ENCODE measurements around the gene OGT.
A peak's percentile ranks its signal among the peaks of the same experiment; 100 is the strongest.
"Not testable (repeated sequence)": the region's sequence is repeated elsewhere in the genome, so short reads cannot be mapped to it uniquely, and the experiment has no call there.

Gene OGT

DNA sequence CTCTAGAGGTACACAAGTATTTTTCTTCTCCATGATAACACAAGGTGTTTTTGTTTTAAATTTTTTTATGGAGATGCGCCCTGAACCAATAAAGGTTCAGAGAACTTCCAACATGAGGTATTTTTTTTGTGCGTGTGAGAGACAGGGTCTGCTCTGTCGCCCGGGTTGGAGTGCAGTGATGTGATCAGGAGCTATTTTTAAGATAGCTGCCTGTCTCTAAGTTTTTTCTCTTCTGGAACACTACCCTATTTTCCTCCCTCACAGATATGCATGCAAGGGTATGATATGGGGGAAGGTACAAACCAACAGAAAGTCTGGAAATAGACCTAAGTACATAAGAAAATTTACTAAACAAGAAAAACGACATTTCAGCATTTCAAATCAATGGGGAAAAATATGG lies 48.3 kb downstream of the OGT start:
- H3K36me3 ChIP-seq (ENCODE audit: insufficient read depth, low read length) = no peaks in the 10 kb centered on the region
- H3K27ac ChIP-seq (ENCODE audit: low read depth, low read length) = no peak overlapping the region
- no peak overlapping the region for H3K4me3 ChIP-seq (ENCODE audit: low read depth, low read length)
- no peaks in the 10 kb centered on the region for H3K4me1 ChIP-seq (ENCODE audit: control insufficient read depth, insufficient read depth, low read length, unreplicated experiment)
- no peaks in the 10 kb centered on the region for H3K27me3 ChIP-seq (ENCODE audit: insufficient read depth, low read length)
- H3K79me2 ChIP-seq (ENCODE audit: control insufficient read depth, insufficient read depth, low read length, unreplicated experiment) = no peaks in the 10 kb centered on the region
- H2AFZ ChIP-seq (ENCODE audit: low read length, unreplicated experiment) = no peak overlapping the region

DNA sequence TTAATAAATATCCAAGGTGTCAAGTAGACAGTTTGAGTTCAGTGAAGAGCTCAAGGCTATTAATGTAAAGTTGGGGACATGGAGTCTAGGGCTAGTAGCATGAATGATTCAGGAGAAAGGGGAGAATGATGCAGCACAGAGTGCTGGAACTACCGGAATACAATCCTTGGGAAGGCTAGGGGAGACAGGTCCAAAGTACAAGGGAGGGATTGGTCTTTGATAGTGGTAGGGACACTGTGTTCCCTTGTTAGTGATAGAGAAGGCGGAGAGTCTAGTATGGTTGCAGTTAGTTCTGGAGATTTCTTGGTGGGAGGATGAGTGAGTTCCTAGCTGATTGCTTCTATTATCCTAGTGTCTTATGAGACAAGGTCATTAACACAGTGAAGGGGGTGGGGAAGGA lies 54.0 kb downstream of the OGT start:
- Histone ChIP-seq H3K27me3 (ENCODE audit: insufficient read depth, low read length) (no peaks in the 10 kb centered on the region), H3K4me1 (ENCODE audit: control insufficient read depth, insufficient read depth, low read length, unreplicated experiment) (no peaks in the 10 kb centered on the region), H3K36me3 (ENCODE audit: insufficient read depth, low read length) (no peaks in the 10 kb centered on the region), H2AFZ (ENCODE audit: low read length, unreplicated experiment) (no peak overlapping the region), H3K27ac (ENCODE audit: low read depth, low read length) (no peak overlapping the region), H3K4me3 (ENCODE audit: low read depth, low read length) (no peak overlapping the region), H3K79me2 (ENCODE audit: control insufficient read depth, insufficient read depth, low read length, unreplicated experiment) (no peaks in the 10 kb centered on the region)

DNA sequence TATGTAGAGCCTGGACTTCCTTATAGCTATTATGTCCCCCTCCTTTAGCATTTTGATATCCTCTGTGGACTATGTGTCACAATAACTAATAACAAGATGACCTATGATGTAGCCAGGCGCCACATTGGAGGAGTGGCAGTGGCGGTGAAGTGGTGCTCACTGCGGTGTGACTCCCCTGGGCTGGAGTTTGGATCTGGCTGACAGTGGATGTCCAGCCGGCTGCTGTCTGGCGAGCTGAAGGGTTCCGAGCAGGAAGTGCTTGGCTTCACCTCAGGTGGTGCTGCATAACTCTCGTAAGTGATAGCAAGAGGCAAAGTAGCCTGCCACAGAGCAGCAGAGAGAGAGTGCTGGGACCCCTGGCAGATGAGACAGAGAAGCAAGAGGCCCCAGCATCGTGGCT lies 60.3 kb downstream of the OGT start:
- H2AFZ ChIP-seq (ENCODE audit: low read length, unreplicated experiment); H3K27ac ChIP-seq (ENCODE audit: low read depth, low read length); H3K79me2 ChIP-seq (ENCODE audit: control insufficient read depth, insufficient read depth, low read length, unreplicated experiment); H3K4me1 ChIP-seq (ENCODE audit: control insufficient read depth, insufficient read depth, low read length, unreplicated experiment); H3K4me3 ChIP-seq (ENCODE audit: low read depth, low read length); H3K36me3 ChIP-seq (ENCODE audit: insufficient read depth, low read length); H3K27me3 ChIP-seq (ENCODE audit: insufficient read depth, low read length): not testable (repeated sequence)

DNA sequence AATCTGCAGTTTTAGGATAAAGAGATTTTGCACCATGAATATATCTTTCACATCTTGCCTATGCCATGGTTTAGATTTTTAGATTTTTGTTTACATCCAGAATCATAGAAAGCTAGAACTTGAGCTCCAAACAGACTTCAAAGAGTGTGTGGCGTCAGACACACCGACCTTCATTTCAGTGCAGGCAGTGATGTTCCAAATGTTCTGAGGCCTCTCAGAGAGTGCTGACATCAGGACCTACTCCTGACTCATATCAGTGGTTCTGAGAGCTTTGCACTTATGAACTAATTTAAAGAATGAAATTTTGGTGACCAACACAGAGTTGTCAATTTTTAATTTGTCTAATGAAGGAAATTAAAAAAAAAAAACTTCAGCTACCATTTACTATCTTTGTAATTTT lies 67.1 kb downstream of the OGT start:
- Histone ChIP-seq H3K27me3 (ENCODE audit: insufficient read depth, low read length) (no peaks in the 10 kb centered on the region), H3K36me3 (ENCODE audit: insufficient read depth, low read length) (peaks cover 5% of the 10 kb centered on the region; the same call in 1 of the 2 replicates), H3K79me2 (ENCODE audit: control insufficient read depth, insufficient read depth, low read length, unreplicated experiment) (no peaks in the 10 kb centered on the region), H3K4me3 (ENCODE audit: low read depth, low read length) (no peak overlapping the region), H3K4me1 (ENCODE audit: control insufficient read depth, insufficient read depth, low read length, unreplicated experiment) (no peaks in the 10 kb centered on the region), H3K27ac (ENCODE audit: low read depth, low read length) (no peak overlapping the region), H2AFZ (ENCODE audit: low read length, unreplicated experiment) (no peak overlapping the region)

DNA sequence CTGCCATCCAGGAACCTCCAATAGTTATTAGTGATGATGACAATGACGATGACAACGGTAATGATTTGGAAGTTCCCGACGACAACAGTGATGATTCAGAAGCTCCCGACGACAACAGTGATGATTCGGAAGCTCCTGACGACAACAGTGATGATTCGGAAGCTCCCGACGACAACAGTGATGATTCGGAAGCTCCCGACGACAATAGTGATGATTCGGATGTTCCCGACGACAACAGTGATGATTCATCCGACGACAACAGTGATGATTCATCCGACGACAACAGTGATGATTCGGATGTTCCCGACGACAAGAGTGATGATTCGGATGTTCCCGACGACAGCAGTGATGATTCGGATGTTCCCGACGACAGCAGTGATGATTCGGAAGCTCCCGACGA lies 70.7 kb downstream of the OGT start:
- Histone ChIP-seq H3K79me2 (ENCODE audit: control insufficient read depth, insufficient read depth, low read length, unreplicated experiment) (no peaks in the 10 kb centered on the region), H3K4me1 (ENCODE audit: control insufficient read depth, insufficient read depth, low read length, unreplicated experiment) (no peaks in the 10 kb centered on the region), H3K27ac (ENCODE audit: low read depth, low read length) (peak overlapping the region; percentile 73), H2AFZ (ENCODE audit: low read length, unreplicated experiment) (no peak overlapping the region), H3K4me3 (ENCODE audit: low read depth, low read length) (no peak overlapping the region), H3K36me3 (ENCODE audit: insufficient read depth, low read length) (peaks cover 5% of the 10 kb centered on the region; the same call in 1 of the 2 replicates), H3K27me3 (ENCODE audit: insufficient read depth, low read length) (no peaks in the 10 kb centered on the region)

DNA sequence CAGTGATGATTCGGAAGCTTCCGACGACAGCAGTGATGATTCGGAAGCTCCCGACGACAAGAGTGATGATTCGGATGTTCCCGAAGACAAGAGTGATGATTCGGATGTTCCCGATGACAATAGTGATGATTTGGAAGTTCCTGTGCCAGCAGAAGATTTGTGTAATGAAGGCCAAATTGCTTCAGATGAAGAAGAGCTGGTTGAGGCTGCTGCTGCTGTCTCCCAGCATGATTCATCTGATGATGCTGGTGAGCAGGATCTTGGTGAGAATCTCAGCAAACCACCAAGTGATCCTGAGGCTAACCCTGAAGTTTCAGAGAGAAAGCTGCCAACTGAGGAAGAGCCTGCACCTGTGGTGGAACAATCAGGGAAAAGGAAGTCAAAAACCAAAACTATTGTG lies 71.2 kb downstream of the OGT start:
- no peaks in the 10 kb centered on the region for H3K79me2 ChIP-seq (ENCODE audit: control insufficient read depth, insufficient read depth, low read length, unreplicated experiment)
- H3K36me3 ChIP-seq (ENCODE audit: insufficient read depth, low read length) = peaks cover 5% of the 10 kb centered on the region; the same call in 1 of the 2 replicates
- no peak overlapping the region for H2AFZ ChIP-seq (ENCODE audit: low read length, unreplicated experiment)
- H3K4me3 ChIP-seq (ENCODE audit: low read depth, low read length) = no peak overlapping the region
- H3K27me3 ChIP-seq (ENCODE audit: insufficient read depth, low read length) = no peaks in the 10 kb centered on the region
- H3K4me1 ChIP-seq (ENCODE audit: control insufficient read depth, insufficient read depth, low read length, unreplicated experiment) = no peaks in the 10 kb centered on the region
- H3K27ac ChIP-seq (ENCODE audit: low read depth, low read length) = peak overlapping the region; percentile 49; the same call in 1 of the 2 replicates

DNA sequence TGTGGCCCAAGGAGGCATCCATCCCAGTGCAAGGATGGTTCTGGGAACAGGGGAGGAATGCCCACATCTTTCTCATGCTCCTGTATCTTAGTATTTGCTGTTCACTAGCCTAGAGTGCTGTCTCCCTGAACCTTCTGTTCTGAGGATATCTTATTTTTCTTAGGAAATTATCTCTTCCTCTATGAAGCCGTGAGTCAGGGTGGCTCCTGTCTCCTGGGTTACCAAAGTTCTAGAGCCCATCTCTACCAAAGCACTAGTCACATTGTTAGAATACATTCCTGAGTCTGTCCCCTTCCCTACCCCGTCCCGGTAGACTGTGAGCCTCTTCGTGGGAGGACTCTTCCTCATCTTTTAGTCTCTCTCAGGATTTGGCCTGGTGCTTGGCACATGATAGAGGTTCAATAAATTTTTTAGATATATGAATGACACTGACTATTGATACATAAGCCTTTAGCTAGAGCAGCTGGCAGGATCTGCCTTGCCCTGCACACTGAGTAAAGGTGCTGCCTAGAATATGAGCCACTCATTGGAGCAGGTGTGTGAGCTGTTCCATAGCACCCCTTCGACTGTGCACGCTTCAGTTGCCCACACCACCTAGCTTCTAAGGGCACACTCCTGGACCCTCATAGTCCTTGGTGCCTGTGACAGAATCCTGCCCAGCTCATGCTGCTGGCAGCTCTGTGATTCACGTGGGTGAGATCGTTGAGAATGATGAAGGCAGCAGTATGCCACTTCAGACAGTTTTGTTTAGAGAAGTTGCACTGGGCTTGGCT lies 72.1 kb downstream of the OGT start:
- Histone ChIP-seq H2AFZ (ENCODE audit: low read length, unreplicated experiment) (no peak overlapping the region), H3K4me1 (ENCODE audit: control insufficient read depth, insufficient read depth, low read length, unreplicated experiment) (no peaks in the 10 kb centered on the region), H3K79me2 (ENCODE audit: control insufficient read depth, insufficient read depth, low read length, unreplicated experiment) (no peaks in the 10 kb centered on the region), H3K27ac (ENCODE audit: low read depth, low read length) (peak overlapping the region; percentile 49; the same call in 1 of the 2 replicates), H3K36me3 (ENCODE audit: insufficient read depth, low read length) (peaks cover 5% of the 10 kb centered on the region; the same call in 1 of the 2 replicates), H3K27me3 (ENCODE audit: insufficient read depth, low read length) (no peaks in the 10 kb centered on the region), H3K4me3 (ENCODE audit: low read depth, low read length) (no peak overlapping the region)

DNA sequence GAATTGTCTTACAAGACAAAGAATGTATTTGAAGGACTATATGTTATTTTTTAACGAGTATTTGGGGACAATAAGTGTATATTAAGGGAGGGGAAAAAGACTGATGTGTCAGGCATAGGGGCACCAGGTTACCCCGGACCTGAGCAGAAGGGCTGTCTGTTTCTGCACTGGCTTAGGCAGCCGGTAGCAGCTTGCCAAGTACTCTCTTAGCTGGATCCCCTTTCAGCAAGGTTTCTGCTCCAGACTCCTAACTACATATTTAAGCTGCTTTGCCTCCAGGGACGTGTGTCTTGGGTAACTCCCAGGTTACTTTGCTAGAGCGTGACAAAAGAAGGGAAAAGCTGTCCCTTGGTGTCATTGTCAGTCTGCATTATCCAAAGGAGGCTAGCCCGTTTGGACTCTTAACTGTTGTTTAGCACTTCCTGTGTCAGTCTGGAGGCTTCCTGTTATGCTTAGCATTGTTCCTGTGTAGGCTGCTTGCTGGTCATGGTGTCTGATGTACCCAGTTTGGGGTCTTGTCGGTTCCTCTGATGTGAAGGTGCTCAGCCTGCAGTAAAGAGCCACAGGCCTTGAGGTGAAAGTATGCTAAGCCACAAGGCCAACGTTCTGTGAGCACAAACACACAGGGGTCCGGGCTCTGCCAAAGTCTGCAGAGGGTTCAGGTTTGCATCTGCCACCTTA lies 73.8 kb downstream of the OGT start:
- Histone ChIP-seq H3K27me3 (ENCODE audit: insufficient read depth, low read length) (no peaks in the 10 kb centered on the region), H3K4me1 (ENCODE audit: control insufficient read depth, insufficient read depth, low read length, unreplicated experiment) (no peaks in the 10 kb centered on the region), H3K27ac (ENCODE audit: low read depth, low read length) (no peak overlapping the region), H2AFZ (ENCODE audit: low read length, unreplicated experiment) (no peak overlapping the region), H3K79me2 (ENCODE audit: control insufficient read depth, insufficient read depth, low read length, unreplicated experiment) (no peaks in the 10 kb centered on the region), H3K4me3 (ENCODE audit: low read depth, low read length) (no peak overlapping the region), H3K36me3 (ENCODE audit: insufficient read depth, low read length) (peaks cover 5% of the 10 kb centered on the region; the same call in 1 of the 2 replicates)

DNA sequence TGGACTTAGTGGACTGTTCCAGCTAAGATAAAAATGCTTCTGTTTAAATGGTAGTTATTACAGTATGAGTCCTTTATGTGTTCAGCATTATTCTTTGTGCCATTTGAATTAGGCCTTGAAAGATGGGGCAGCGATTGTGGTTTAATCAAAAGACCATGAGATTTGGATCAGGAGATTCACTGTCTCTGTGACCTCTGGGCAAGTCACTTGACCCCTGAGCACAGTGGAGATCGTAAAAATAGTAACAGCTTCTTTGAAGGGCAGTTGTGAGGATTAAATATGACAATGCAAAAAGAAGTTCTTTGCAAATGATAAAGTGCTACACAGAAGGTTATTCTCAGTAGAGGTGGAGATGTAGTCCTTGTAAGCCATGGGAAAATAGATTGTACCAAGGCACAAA lies 74.6 kb downstream of the OGT start:
- Histone ChIP-seq H3K79me2 (ENCODE audit: control insufficient read depth, insufficient read depth, low read length, unreplicated experiment) (no peaks in the 10 kb centered on the region), H2AFZ (ENCODE audit: low read length, unreplicated experiment) (no peak overlapping the region), H3K27ac (ENCODE audit: low read depth, low read length) (no peak overlapping the region), H3K27me3 (ENCODE audit: insufficient read depth, low read length) (no peaks in the 10 kb centered on the region), H3K4me1 (ENCODE audit: control insufficient read depth, insufficient read depth, low read length, unreplicated experiment) (no peaks in the 10 kb centered on the region), H3K36me3 (ENCODE audit: insufficient read depth, low read length) (peaks cover 5% of the 10 kb centered on the region; the same call in 1 of the 2 replicates), H3K4me3 (ENCODE audit: low read depth, low read length) (no peak overlapping the region)

DNA sequence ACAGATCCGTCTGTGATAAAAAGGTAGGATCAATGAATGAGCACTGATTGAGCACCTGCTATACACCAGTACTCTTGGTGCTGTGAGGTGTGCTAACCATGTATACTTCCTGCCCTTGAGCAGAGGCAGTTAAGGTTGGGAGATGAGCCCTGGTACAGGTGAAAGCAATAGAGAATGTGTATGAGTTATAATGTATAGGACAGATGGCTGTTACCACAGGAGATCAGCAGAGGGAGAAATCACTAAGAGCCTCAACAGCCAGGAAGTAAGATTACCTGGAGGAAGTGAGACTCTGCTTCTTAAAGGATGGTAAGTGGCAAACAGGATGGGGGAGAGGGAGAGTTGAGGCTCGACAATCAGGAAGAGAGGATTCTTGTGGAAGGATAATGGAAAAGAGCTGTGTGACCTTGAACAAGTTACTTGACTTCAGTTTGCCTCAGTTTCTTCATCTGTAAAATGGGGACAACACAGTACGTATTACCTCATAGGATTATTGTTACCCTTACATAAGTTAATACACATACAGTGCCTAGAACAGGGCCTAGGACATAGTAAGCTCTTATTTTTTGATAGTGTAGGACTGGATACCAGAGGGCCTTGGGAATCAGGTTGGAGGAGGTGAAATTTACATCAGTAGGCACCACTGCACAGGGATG lies 76.3 kb downstream of the OGT start:
- H3K4me3 ChIP-seq (ENCODE audit: low read depth, low read length) = no peak overlapping the region
- no peaks in the 10 kb centered on the region for H3K36me3 ChIP-seq (ENCODE audit: insufficient read depth, low read length)
- H3K27me3 ChIP-seq (ENCODE audit: insufficient read depth, low read length) = no peaks in the 10 kb centered on the region
- no peaks in the 10 kb centered on the region for H3K4me1 ChIP-seq (ENCODE audit: control insufficient read depth, insufficient read depth, low read length, unreplicated experiment)
- H3K27ac ChIP-seq (ENCODE audit: low read depth, low read length) = no peak overlapping the region
- H2AFZ ChIP-seq (ENCODE audit: low read length, unreplicated experiment) = no peak overlapping the region
- no peaks in the 10 kb centered on the region for H3K79me2 ChIP-seq (ENCODE audit: control insufficient read depth, insufficient read depth, low read length, unreplicated experiment)

Data from ACC112 (cell line).